ENCODE measurements around the gene HMCN1.

GRCh38 chr1:186112280-186112679, 378.1 kb downstream of the HMCN1 start:
- TF ChIP-seq, protein P1, sequence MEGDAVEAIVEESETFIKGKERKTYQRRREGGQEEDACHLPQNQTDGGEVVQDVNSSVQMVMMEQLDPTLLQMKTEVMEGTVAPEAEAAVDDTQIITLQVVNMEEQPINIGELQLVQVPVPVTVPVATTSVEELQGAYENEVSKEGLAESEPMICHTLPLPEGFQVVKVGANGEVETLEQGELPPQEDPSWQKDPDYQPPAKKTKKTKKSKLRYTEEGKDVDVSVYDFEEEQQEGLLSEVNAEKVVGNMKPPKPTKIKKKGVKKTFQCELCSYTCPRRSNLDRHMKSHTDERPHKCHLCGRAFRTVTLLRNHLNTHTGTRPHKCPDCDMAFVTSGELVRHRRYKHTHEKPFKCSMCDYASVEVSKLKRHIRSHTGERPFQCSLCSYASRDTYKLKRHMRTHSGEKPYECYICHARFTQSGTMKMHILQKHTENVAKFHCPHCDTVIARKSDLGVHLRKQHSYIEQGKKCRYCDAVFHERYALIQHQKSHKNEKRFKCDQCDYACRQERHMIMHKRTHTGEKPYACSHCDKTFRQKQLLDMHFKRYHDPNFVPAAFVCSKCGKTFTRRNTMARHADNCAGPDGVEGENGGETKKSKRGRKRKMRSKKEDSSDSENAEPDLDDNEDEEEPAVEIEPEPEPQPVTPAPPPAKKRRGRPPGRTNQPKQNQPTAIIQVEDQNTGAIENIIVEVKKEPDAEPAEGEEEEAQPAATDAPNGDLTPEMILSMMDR (IDR thresholded peaks at IDR 0.05; ENCODE audit: low read length): no peak
- TF ChIP-seq EZH2 (IDR thresholded peaks at IDR 0.05; ENCODE audit: borderline replicate concordance, low read length): no peak
